Hepatocyte (in vitro differentiated cells): Measurements from ENCODE around the gene CAPN11.

Experiments
- EZH2 ChIP-seq: fragments of 200-600 bp; sonication (generic); IDR thresholded peaks from 2 replicates; pipeline ENCODE4 v1.6.1; 2016; ENCODE audit warnings: antibody characterized with exemption, mild to moderate bottlenecking, borderline replicate concordance
- EZH2phosphoT487 ChIP-seq: fragments of 200-600 bp; sonication (generic); IDR thresholded peaks from one replicate; pipeline ENCODE4 v1.6.1; 2018; ENCODE audit warnings: antibody characterized with exemption, mild to moderate bottlenecking, low read depth, moderate library complexity; ENCODE audit not compliant: unreplicated experiment, severe bottlenecking
- TF ChIP-seq, protein P1 (sequence below): fragments of 200-600 bp; sonication (generic); IDR thresholded peaks from 2 replicates; pipeline ENCODE4 v1.5.1; 2016; ENCODE audit warnings: antibody characterized with exemption, mild to moderate bottlenecking; ENCODE audit not compliant: poor library complexity

DNA sequence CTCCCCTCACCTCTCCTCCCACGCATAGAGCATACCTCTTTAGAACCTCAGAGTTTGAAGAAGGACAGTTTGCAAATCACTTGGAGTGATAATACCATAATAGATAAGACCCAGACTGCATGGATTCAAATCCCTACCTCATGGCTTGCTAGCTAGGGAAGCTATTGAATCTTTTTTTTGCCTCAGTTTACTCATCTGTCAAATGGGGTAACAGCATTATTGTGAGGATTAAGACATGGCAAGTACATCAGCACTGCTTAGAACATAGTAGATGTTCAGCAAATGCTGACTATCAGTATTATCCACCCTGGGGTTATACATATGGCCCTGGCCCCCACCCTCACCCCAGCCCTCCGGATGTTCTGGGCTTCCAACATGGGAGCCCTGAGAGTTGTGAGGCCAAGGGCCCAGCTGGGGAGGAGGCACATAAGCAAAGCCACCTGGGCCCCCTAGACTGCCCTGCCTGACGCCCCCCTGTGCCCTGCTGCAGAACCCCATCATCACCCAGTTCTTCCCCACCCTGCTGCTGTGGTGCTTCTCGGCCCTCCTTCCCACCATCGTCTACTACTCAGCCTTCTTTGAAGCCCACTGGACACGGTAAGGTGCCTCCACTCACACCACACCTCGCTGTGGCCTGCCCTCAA is 9.1 kb upstream of the CAPN11 start:
- TF ChIP-seq, protein P1, sequence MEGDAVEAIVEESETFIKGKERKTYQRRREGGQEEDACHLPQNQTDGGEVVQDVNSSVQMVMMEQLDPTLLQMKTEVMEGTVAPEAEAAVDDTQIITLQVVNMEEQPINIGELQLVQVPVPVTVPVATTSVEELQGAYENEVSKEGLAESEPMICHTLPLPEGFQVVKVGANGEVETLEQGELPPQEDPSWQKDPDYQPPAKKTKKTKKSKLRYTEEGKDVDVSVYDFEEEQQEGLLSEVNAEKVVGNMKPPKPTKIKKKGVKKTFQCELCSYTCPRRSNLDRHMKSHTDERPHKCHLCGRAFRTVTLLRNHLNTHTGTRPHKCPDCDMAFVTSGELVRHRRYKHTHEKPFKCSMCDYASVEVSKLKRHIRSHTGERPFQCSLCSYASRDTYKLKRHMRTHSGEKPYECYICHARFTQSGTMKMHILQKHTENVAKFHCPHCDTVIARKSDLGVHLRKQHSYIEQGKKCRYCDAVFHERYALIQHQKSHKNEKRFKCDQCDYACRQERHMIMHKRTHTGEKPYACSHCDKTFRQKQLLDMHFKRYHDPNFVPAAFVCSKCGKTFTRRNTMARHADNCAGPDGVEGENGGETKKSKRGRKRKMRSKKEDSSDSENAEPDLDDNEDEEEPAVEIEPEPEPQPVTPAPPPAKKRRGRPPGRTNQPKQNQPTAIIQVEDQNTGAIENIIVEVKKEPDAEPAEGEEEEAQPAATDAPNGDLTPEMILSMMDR = no peak
- TF ChIP-seq EZH2phosphoT487 = no peak
- TF ChIP-seq EZH2 = no peak
